ENCODE data around the gene IL32.

DNA sequence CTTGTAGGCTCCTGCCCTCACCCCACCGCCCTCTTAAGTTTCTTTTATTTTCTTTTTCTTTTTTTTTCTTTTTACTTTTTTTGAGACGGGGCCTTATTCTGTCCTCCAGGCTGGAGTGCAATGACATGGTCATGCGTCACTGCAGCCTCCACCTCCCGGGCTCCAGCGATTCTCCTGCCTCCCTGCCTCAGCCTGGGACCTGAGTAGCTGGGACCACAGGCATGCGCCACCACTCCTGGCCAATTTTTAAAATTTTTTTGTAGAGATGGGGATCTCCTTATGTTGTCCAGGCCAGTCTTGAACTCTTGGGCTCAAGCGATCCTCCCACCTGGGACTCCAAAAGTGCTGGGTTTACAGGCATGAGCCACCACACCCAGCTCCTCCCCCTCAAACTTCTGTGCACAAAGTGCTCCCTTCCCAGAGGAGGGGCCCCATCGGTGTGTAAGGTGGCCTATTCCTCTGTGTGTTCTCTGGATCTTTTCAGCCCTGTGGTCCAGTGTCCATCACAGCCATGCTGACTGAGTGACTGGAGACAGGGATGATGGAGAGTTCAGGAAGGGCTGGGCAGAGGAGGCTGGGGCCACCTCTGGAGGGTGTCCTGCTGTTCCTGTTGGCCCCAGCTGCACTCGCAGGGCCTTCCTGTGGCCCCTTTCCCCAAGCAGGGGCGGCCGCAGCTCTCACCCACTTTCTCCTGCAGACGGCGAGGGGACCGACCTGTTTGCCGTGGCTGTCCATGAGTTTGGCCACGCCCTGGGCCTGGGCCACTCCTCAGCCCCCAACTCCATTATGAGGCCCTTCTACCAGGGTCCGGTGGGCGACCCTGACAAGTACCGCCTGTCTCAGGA is 8.9 kb upstream of the IL32 start:
- TF ChIP-seq, protein P1, sequence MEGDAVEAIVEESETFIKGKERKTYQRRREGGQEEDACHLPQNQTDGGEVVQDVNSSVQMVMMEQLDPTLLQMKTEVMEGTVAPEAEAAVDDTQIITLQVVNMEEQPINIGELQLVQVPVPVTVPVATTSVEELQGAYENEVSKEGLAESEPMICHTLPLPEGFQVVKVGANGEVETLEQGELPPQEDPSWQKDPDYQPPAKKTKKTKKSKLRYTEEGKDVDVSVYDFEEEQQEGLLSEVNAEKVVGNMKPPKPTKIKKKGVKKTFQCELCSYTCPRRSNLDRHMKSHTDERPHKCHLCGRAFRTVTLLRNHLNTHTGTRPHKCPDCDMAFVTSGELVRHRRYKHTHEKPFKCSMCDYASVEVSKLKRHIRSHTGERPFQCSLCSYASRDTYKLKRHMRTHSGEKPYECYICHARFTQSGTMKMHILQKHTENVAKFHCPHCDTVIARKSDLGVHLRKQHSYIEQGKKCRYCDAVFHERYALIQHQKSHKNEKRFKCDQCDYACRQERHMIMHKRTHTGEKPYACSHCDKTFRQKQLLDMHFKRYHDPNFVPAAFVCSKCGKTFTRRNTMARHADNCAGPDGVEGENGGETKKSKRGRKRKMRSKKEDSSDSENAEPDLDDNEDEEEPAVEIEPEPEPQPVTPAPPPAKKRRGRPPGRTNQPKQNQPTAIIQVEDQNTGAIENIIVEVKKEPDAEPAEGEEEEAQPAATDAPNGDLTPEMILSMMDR (IDR thresholded peaks at IDR 0.05; ENCODE audit: poor library complexity, severe bottlenecking), result no peak
- TF ChIP-seq SMC3 (conservative IDR thresholded peaks at IDR 0.05; ENCODE audit: poor library complexity) (no peak), POLR2AphosphoS5 (IDR thresholded peaks at IDR 0.05) (no peak), EP300 (conservative IDR thresholded peaks at IDR 0.05; ENCODE audit: poor library complexity, severe bottlenecking) (no peak), TAF1 (IDR thresholded peaks at IDR 0.05; ENCODE audit: low read depth) (no peak), RAD21 (conservative IDR thresholded peaks at IDR 0.05) (no peak)
- TF ChIP-seq, protein P2, sequence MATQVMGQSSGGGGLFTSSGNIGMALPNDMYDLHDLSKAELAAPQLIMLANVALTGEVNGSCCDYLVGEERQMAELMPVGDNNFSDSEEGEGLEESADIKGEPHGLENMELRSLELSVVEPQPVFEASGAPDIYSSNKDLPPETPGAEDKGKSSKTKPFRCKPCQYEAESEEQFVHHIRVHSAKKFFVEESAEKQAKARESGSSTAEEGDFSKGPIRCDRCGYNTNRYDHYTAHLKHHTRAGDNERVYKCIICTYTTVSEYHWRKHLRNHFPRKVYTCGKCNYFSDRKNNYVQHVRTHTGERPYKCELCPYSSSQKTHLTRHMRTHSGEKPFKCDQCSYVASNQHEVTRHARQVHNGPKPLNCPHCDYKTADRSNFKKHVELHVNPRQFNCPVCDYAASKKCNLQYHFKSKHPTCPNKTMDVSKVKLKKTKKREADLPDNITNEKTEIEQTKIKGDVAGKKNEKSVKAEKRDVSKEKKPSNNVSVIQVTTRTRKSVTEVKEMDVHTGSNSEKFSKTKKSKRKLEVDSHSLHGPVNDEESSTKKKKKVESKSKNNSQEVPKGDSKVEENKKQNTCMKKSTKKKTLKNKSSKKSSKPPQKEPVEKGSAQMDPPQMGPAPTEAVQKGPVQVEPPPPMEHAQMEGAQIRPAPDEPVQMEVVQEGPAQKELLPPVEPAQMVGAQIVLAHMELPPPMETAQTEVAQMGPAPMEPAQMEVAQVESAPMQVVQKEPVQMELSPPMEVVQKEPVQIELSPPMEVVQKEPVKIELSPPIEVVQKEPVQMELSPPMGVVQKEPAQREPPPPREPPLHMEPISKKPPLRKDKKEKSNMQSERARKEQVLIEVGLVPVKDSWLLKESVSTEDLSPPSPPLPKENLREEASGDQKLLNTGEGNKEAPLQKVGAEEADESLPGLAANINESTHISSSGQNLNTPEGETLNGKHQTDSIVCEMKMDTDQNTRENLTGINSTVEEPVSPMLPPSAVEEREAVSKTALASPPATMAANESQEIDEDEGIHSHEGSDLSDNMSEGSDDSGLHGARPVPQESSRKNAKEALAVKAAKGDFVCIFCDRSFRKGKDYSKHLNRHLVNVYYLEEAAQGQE (IDR thresholded peaks at IDR 0.05; ENCODE audit: borderline replicate concordance), result no peak
